Glutamatergic neuron (in vitro differentiated cells): ENCODE data around the gene C2orf92. TPM values are rescaled to one million over a fixed set of nuclear protein-coding genes. Genes with fewer than 3 reads are reported as not detected.

Experiments
- DNase-seq: peaks from one replicate; pipeline ENCODE4 v3.0.0; 2022
- H3K27ac Mint-ChIP-seq: one replicate; pipeline ENCODE4 v1.8.0; 2020; ENCODE audit warnings: mild to moderate bottlenecking, mixed read lengths, inconsistent platforms; ENCODE audit not compliant: unreplicated experiment
- H3K27me3 Mint-ChIP-seq: one replicate; pipeline ENCODE4 v1.8.0; 2020; ENCODE audit warnings: mild to moderate bottlenecking, moderate library complexity, mixed read lengths, inconsistent platforms; ENCODE audit not compliant: unreplicated experiment
- H3K36me3 Mint-ChIP-seq: one replicate; pipeline ENCODE4 v1.8.0; 2020; ENCODE audit warnings: mild to moderate bottlenecking, mixed read lengths, inconsistent platforms; ENCODE audit not compliant: unreplicated experiment
- H3K4me1 Mint-ChIP-seq: one replicate; pipeline ENCODE4 v1.8.0; 2020; ENCODE audit warnings: mild to moderate bottlenecking, low read depth, mixed read lengths, inconsistent platforms; ENCODE audit not compliant: unreplicated experiment
- H3K4me3 Mint-ChIP-seq: one replicate; pipeline ENCODE4 v1.8.0; 2020; ENCODE audit warnings: mild to moderate bottlenecking, mixed read lengths, inconsistent platforms; ENCODE audit not compliant: unreplicated experiment
- H3K9me3 Mint-ChIP-seq: one replicate; pipeline ENCODE4 v1.8.0; 2020; ENCODE audit warnings: mild to moderate bottlenecking, moderate library complexity, mixed read lengths, inconsistent platforms; ENCODE audit not compliant: unreplicated experiment
- CTCF ChIP-seq: fragments of 200-600 bp; sonication (generic); IDR thresholded peaks from one replicate; pipeline ENCODE4 v1.5.0; 2021; ENCODE audit not compliant: partially characterized antibody, unreplicated experiment
- total RNA-seq: library from RNA; stranded (reverse); fragmentation: NEBNext Ultra II Directional; extraction: Animal tissue kit (Norgen Biotek cat#: 25700); gene quantifications from one replicate; pipeline ENCODE4 v1.2.1, GENCODE V29; 2021; ENCODE audit not compliant: unreplicated experiment

The C2orf92 gene
- total RNA-seq, 1 donor from 2014 or later, result 19.6 TPM

- peaks cover 15% of the 10 kb centered on the region for H3K9me3 Mint-ChIP-seq
- H3K27me3 Mint-ChIP-seq, result peaks cover 17% of the 10 kb centered on the region
- peak overlapping the region; percentile 69 for H3K4me3 Mint-ChIP-seq
- TF ChIP-seq CTCF, result no peak
- DNase-seq, result peak; percentile 53
- H3K36me3 Mint-ChIP-seq, result no peaks in the 10 kb centered on the region
- H3K27ac Mint-ChIP-seq, result peak overlapping the region; percentile 96
- peaks cover 27% of the 10 kb centered on the region for H3K4me1 Mint-ChIP-seq
These were observed 58.7 kb downstream of the C2orf92 start for GRCh38 chr2:97728091-97728731.

- Mint-ChIP-seq H3K27me3 (peaks cover 15% of the 10 kb centered on the region), H3K4me3 (no peak overlapping the region), H3K27ac (no peak overlapping the region), H3K4me1 (peaks cover 27% of the 10 kb centered on the region), H3K36me3 (no peaks in the 10 kb centered on the region), H3K9me3 (peaks cover 15% of the 10 kb centered on the region)
- no peak for DNase-seq
- TF ChIP-seq CTCF, result no peak
These were observed 60.7 kb downstream of the C2orf92 start for GRCh38 chr2:97730245-97730644.

GRCh38 chr2:97731274-97732020 lies 61.9 kb downstream of the C2orf92 start:
- Mint-ChIP-seq H3K4me3 (no peak overlapping the region), H3K27ac (peak overlapping the region; percentile 36), H3K4me1 (peaks cover 17% of the 10 kb centered on the region), H3K27me3 (peaks cover 12% of the 10 kb centered on the region), H3K9me3 (peaks cover 15% of the 10 kb centered on the region), H3K36me3 (no peaks in the 10 kb centered on the region)
- DNase-seq, result no peak
- no peak for TF ChIP-seq CTCF

GRCh38 chr2:97732436-97733340 lies 63.2 kb downstream of the C2orf92 start:
- peaks cover 7% of the 10 kb centered on the region for H3K4me1 Mint-ChIP-seq
- H3K4me3 Mint-ChIP-seq, result no peak overlapping the region
- peaks cover 11% of the 10 kb centered on the region for H3K9me3 Mint-ChIP-seq
- TF ChIP-seq CTCF, result no peak
- no peak overlapping the region for H3K27ac Mint-ChIP-seq
- H3K27me3 Mint-ChIP-seq, result peaks cover 5% of the 10 kb centered on the region
- DNase-seq, result no peak
- no peaks in the 10 kb centered on the region for H3K36me3 Mint-ChIP-seq
